GM18907 (cell line): ENCODE measurements around the gene PPP1R1C.
"Not testable (repeated sequence)": the region's sequence is repeated elsewhere in the genome, so short reads cannot be mapped to it uniquely, and the experiment has no call there.

ENCODE experiments used
- ATAC-seq: cut with Tn5 transposase; IDR thresholded peaks from one replicate; pipeline ENCODE4 v1.9.1; 2021; ENCODE audit warnings: mild to moderate bottlenecking, moderate library complexity; ENCODE audit not compliant: unreplicated experiment

The PPP1R1C gene

GRCh38 chr2:181985632-181986205 lies at the start of gene PPP1R1C:
PPP1R1C (plus strand) TSS chr2:181985853; CDS start chr2:181986111, 258 bp downstream.
- no peak for ATAC-seq

GRCh38 chr2:181937473-181937872 lies 48.2 kb upstream of the PPP1R1C start:
- ATAC-seq, result no peak

- ATAC-seq, result no peak
These were observed 42.1 kb upstream of the PPP1R1C start for GRCh38 chr2:181943411-181944124.

GRCh38 chr2:181944164-181944913 lies 41.3 kb upstream of the PPP1R1C start:
- ATAC-seq, result no peak

- no peak for ATAC-seq
These were observed 40.8 kb upstream of the PPP1R1C start for GRCh38 chr2:181944914-181945291.

GRCh38 chr2:181946444-181947127 lies 39.1 kb upstream of the PPP1R1C start:
- ATAC-seq, result no peak

- no peak for ATAC-seq
These were observed 38.4 kb upstream of the PPP1R1C start for GRCh38 chr2:181947273-181947672.

GRCh38 chr2:181948227-181948626 lies 37.4 kb upstream of the PPP1R1C start:
- ATAC-seq, result no peak

GRCh38 chr2:181949047-181949446 lies 36.6 kb upstream of the PPP1R1C start:
- no peak for ATAC-seq

GRCh38 chr2:181952404-181953226 lies 33.0 kb upstream of the PPP1R1C start:
- no peak for ATAC-seq

- ATAC-seq, result peak; percentile 78
These were observed 31.6 kb upstream of the PPP1R1C start for GRCh38 chr2:181953881-181954537.

- ATAC-seq, result no peak
These were observed 31.1 kb upstream of the PPP1R1C start for GRCh38 chr2:181954538-181954883.

- no peak for ATAC-seq
These were observed 30.6 kb upstream of the PPP1R1C start for GRCh38 chr2:181955010-181955409.

GRCh38 chr2:181955866-181956265 lies 29.8 kb upstream of the PPP1R1C start:
- not testable (repeated sequence) for ATAC-seq

GRCh38 chr2:181957668-181958067 lies 28.0 kb upstream of the PPP1R1C start:
- ATAC-seq, result no peak

GRCh38 chr2:181958726-181959125 lies 26.9 kb upstream of the PPP1R1C start:
- no peak for ATAC-seq

GRCh38 chr2:181959508-181959907 lies 26.1 kb upstream of the PPP1R1C start:
- ATAC-seq, result no peak

- ATAC-seq, result not testable (repeated sequence)
These were observed 24.5 kb upstream of the PPP1R1C start for GRCh38 chr2:181961167-181961566.

GRCh38 chr2:181962142-181962541 lies 23.5 kb upstream of the PPP1R1C start:
- ATAC-seq, result no peak

- no peak for ATAC-seq
These were observed 15.4 kb upstream of the PPP1R1C start for GRCh38 chr2:181970160-181970794.
